Epithelial cell of esophagus (primary cell): ENCODE results near the gene PELI2.

Experiments
- DNase-seq: peaks from one replicate; pipeline ENCODE4 v3.0.0; 2010; ENCODE audit warnings: low read depth
- H3K4me3 ChIP-seq: 2 replicates; pipeline ENCODE4 v1.5.1; 2011; ENCODE audit warnings: mild to moderate bottlenecking, low read length, control low read depth
- CTCF ChIP-seq: IDR thresholded peaks from 2 replicates; pipeline ENCODE4 v1.5.1; 2011; ENCODE audit warnings: low read depth, mild to moderate bottlenecking, low read length, control low read depth, inconsistent platforms; ENCODE audit not compliant: insufficient read depth; ENCODE audit errors: missing control alignments

Gene PELI2

DNA sequence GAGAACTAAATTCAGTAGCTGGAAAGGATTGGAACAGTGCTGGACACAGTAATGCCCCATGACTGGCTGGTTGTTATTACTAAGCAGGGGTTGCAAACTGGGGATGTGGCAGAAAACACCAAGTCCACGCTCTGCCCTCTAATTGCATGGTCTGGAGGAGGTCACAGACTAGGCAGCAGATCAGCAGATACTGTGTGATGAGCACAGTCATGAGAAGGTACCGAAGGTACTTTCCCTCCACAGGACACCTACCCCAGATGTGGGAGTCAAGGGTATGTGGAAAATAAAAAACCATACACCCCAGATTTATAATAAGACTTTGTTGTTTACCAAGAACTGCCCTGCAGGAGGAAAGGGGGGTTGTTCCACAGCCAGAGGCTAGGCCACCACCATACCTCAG is 175.3 kb downstream of the PELI2 start:
- TF ChIP-seq CTCF: no peak
- no peak for DNase-seq

DNA sequence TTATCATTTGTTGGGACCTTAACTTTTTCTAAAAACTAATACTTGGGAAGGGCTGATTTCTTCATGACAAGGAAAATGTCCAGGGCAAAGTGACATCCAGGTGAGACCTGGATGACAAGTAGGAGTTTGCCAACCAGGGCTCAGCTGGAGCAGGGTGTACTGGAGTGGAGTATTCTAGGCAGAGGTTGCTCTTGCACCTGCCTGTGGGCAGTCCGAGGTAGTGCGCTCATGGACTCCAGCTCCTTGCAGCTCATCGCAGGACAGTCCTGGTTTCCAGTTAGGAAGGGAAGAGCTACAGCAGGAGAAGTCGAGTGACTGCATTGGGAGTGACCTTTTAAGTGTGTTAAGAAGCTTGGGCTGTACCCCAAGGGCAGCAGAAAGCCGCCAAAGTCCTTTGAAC is 175.9 kb downstream of the PELI2 start:
- peak; percentile 28 for DNase-seq
- no peak overlapping the region for H3K4me3 ChIP-seq
- peak; percentile 44 for TF ChIP-seq CTCF

More for the DNA sequence above, 175.3 kb downstream of the PELI2 start:
- H3K4me3 ChIP-seq: no peak overlapping the region

DNA sequence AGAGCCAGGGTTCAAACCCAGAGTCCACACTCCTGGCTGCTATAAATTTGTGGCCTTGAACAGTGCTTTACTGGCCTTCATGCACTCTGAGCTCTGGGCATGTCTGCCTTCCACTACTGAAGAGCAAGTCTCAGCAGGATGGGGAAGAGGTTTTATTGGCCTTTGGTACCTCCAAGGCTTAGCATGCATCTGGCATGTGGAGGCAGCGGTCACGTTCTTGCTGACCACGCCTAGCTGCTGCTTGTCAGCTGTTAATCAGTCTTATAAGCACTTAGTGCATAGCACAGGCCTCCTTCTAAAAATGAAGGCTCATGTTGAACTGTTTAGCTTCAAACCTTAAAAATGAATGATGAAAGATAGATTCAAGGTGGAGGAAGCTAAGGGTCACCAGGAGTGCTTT is 177.5 kb downstream of the PELI2 start:
- H3K4me3 ChIP-seq: no peak overlapping the region
- no peak for TF ChIP-seq CTCF
- peak; percentile 42 for DNase-seq

DNA sequence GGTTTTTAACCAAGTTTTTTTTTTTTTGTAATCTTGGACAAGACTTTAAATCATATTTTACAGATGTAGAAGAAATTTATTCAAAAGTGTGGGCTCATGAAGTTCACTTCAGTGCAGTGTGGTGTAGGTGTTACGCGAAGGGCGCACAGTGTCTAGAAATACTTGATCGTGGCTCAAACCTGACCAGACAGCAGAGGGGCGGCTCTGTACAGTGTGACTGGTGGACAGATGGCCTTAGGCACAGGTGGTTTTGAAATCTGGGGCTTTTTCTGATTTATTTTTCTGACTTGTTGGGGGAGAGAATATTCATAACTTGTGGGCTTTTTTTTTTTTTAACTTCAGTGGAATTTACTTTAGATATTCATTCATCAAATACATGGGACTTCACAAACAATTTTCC is 179.2 kb downstream of the PELI2 start:
- no peak overlapping the region for H3K4me3 ChIP-seq
- no peak for TF ChIP-seq CTCF
- no peak for DNase-seq

- H3K4me3 ChIP-seq: no peak overlapping the region
- DNase-seq: no peak
- no peak for TF ChIP-seq CTCF
These were observed 181.2 kb downstream of the PELI2 start for GRCh38 chr14:56299306-56299984.

GRCh38 chr14:56300495-56300894 is 182.3 kb downstream of the PELI2 start:
- no peak for DNase-seq
- no peak overlapping the region for H3K4me3 ChIP-seq
- TF ChIP-seq CTCF: no peak

- H3K4me3 ChIP-seq: no peak overlapping the region
- no peak for TF ChIP-seq CTCF
- DNase-seq: no peak
These were observed 186.2 kb downstream of the PELI2 start for GRCh38 chr14:56304456-56304855.
